Activated naive CD4-positive, alpha-beta T cell (primary cell): ENCODE data around the gene BRINP2.

Experiments used
- DNase-seq, 4 experiments: peaks; one replicate each; lab custom pipeline; 2025; lab: John Stamatoyannopoulos, UW

BRINP2 gene

DNA sequence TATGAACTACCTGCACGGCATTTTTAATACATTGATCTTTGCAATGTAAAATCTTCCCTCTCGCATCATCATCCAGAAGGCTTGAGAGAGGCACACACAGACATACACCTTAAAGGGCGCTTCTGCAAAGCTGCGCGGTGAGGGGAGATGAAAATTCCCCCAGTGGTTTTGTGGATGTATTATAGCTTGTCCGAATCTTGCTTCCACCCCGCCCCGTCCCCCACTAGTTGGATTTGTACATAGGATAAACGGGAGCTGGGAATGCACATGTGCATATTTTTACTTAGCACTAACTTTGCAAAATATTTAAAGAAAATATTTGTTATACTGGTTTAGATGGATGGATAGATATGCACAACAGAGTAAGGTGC is 5.7 kb upstream of the BRINP2 start:
- no peak for DNase-seq

DNA sequence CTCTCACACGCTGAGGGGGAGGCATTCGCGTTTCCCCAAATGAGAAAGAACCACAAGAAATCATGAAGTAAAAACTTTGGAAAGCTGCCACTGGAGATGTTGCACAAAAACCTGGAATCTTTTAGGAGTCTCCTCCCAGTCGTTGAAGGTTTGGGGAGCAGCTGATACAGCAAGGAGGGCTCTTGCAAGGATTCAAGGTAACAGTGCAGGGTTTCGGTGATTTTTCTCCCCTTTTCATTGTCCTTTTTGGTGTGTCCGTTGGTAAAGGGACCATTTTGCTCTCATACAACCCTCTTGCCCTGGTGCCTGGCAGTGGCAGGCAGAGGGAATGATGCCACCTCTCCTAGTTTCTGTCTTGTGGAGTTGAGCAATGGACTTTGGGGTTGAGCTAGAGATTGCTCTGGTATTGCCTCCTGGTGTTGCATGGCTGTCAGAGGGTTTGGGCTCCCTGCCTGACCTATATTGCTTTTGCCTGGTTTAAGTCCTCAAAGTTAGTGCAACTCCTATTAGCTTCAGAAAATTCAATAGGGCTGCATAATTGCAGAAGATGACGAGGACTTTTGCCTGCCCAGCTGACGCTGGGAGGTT is 872 bp downstream of the BRINP2 start:
- DNase-seq, result no peak

DNA sequence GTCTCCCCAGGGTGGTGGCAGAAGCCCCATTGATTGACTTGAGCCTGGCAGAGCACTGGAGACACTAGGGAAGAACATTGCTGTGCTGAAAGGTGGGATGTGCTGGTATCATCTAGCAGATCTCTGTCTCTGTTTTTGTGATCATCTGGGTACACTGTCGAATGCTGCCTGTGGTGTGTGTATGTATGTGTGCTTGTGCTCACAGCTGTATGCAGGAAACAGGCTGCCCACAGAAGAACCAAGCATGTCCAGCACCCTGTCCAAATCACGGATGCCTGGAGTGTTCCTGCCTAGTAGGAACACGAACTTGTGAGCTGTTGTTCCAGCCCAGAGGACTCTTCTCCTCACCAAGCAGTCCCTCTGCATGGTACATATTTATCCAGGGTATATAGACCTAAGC is 1.5 kb downstream of the BRINP2 start:
- no peak for DNase-seq

DNA sequence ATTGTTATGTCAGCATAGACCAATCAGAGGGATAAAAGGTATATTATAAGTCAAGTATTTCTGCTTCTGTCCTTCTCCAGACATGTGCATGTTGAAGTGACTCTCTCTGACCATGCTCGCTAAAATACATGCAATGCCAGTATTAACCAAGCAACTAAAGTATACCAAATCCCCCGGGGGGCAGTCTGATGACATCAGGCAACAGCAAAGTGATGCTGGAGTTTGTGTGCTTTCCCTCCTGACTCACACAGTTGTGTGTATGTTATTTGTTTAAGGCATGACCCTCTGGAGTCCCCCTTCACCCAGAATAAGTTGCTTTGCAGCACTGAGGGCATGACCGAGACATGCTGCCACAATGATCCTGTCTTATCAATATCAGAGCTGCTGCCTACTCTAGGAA is 2.1 kb downstream of the BRINP2 start:
- no peak for DNase-seq

DNA sequence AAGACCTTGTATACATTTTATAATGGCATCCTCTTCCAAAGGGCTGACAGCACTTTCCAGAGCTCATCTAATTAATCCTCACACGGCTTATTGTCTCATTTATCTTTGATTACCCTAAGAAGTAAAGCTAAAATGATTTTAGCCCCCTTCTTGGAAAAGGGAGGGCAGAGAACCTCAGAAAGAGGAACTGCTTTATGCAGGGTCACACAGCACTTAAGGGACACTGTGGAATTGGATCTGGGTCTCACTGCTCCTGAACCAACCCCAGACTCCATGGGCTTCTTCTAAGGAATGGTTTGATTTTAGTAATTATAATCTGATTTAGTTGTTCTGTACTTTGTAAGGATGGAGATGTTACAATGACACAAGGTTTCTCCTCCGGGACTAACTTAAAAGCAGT is 3.2 kb downstream of the BRINP2 start:
- no peak for DNase-seq

DNA sequence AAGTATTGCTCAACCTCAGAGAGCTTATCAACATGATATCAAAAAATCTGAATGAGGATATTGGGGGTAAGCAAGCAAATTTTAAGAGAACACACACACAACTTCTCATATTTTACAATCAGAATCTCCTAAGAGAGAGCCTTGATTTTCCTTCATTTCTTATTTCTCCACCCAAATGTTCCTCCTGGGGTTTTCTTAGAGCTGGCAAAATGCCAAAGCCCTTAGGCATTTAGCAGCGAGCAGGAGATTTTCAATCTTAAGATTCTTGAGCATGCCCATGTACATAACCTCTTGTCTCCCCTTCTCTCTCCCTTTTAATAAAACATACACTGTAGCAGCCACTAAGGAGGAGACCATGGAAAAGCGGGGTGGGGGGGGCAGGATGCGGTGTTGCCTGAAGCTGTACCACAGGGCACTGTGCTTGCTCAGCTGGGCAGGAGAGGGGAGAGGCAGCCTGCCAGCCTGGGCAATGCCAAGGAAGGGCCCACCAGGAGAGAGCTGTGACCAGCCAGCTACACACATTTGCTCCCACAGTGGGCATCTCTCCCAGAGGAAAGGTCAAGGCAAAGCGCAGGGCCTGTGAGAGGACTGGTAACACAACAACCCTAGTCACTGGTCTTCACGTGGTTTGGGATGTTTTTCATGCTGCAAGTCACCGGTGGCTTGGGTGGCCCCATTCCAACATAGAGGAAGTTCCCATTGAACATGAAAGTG is 4.3 kb downstream of the BRINP2 start:
- DNase-seq, result no peak

DNA sequence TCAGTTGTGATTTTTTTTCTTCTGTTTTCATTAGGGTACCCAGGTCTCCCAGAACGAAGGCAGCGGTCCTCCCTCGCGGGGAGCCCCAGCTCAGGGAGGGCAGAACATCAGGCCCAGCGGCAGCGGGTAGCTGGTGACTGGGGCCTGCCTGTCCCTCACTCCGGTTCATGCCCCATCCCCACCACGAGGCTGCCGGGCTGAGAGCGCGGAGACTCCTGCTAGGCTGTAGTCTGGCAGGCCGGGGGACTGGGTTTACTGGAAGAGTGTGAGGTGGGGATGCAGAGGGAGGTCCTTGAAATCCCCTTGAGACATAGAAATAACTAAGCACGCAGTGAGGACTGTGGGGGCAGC is 10.5 kb downstream of the BRINP2 start:
- DNase-seq, result no peak

DNA sequence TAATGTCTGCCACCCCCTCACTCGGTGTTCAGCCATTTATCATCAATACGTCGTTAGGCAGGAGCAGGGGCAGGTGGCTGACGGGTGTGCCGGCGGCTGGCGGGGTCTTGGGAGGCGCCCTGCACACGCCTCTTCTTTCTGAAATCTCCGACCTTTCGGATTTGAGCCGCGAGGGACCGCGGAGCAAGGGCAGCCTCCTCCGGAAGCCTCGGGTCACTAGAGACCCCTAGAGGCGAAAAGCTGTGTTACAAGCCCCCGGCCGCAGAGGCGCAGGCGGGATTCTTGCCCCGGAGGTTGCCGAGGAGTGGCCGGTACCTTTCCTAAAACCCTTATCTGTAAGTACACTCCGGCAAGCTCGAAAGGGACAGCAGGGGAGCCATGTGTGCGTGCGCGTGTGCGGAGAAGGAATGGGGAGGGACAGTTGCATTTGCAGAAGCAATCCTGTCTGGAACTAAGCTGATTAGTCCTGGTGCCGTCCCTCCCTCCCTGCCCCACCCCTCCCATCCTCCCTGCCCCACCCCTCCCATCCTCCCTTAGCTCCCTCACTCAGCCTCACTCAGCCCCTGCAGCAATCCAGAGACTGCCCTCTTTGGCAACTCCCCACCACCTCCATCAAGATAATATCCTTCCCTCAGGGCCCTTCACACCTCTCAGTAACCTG is 11.0 kb downstream of the BRINP2 start:
- DNase-seq, result no peak

DNA sequence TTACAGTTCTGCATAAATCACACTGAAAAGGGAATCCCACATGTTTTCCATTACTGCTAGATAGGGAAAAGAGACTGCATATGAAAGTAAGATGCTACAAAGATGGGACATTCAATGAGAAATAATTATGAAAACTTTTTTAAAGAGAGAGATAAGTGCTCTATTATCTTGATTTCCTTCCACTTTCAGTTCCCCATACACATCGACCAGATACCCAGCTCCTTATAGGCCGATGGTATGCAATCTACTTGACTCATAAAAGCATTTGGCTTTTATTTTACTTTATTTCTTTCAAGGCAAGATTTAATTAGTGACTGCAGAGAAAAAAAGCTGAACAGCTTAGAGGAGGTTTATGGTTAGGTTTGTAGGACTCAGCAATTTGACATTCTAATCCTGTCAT is 13.1 kb downstream of the BRINP2 start:
- DNase-seq, result no peak

DNA sequence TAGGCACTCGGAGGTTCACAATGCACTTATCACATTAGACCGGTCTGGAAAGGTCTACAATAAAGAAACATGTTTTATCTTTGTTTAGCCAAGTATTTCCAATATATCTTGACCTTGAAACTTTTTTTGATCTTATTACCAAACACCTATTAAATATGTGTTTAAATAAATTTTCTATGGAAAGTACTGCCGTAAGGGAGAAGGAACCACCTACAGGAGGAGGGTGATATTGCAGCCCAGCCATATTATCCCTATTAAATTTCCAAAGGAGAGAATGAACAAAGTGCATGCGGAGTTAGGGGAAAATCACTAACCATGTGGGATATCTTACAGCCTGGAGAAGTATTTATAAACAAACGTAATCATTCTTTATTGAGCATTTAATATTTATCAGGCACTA is 14.5 kb downstream of the BRINP2 start:
- no peak for DNase-seq

DNA sequence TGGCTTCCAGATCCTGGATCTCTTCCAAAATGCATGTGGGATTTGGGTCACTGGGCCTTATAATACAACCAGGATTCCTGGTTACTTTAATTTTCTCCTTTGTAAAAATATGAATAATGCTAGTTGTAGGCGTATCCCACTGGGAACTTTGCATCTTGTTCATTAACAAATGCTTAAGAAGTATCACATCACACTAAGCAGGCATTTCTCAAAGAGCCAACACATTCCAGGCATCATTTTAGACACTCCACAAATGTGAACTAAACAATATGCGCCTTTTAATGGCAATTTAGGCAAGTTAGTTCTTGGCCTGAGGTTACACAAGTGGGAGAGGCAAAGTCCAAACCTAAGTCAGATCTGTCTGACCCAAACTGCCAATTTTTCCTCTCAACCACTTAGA is 15.9 kb downstream of the BRINP2 start:
- no peak for DNase-seq

DNA sequence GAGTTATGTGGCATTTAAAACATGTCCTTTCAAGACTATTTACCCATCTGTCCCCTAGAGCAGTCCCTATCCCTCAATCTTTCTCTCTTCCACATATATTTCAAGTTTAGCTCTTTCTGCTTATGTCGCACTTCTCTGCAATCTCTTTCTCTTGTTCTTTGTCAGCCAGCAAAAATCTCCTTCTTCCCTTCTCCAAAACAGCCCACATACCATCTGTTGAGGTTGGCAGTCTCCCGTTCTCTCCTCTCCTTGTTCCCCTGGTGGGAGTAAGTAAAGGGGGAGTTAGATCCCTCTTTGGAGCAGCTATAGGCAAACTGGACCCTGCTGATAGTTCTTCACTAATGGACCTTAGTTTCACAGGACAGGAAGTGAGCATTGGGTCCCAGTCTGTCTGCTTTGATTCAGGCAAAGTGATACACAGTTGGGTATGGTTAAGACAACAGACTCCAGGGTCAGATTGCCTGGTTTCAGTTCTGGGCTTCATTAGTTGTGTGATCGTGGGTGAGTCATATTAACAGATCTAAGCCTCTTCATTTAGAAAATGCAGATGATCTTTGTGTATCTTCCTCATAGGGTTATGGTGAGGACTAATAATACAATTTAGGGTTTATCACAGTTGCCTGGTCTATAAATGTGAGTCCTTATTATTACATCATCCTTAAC is 19.7 kb downstream of the BRINP2 start:
- DNase-seq, result no peak

DNA sequence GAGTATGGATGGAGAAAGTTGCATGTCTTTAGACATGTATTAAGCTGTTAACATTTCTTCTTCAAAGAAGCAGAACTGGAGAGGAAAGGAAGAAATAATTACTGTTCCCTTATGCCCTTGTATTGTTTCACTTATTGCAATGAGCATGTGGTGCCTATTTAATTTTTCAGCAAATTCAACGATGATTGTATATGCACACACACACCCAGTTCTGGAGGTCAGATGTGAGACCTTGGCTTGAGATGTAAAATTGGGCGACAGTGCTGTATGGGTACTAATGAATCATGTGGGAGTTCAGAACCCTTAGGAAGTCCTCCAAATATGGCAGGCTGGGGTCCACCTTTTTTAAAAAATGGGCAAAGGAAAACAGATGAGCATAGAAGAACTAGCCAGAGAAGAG is 27.5 kb downstream of the BRINP2 start:
- no peak for DNase-seq

DNA sequence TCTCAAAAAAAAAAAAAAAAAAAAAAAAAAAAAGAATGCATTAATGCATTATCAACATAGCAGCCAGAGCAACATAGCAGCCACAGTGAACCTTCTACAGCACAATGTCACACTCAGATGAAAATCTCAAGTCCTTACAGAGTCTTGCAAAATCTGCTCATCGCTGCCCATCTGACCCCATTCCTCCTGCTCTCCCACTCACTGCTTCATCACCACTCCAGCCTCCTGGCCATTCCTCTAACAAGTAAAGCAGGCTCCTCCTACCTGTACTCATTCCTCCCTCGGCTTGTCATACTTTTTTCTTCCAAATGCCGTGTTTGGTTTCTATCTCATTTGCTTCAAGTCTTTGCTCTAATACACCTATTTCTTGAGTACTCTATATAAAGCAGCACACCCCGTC is 29.5 kb downstream of the BRINP2 start:
- DNase-seq, result no peak

DNA sequence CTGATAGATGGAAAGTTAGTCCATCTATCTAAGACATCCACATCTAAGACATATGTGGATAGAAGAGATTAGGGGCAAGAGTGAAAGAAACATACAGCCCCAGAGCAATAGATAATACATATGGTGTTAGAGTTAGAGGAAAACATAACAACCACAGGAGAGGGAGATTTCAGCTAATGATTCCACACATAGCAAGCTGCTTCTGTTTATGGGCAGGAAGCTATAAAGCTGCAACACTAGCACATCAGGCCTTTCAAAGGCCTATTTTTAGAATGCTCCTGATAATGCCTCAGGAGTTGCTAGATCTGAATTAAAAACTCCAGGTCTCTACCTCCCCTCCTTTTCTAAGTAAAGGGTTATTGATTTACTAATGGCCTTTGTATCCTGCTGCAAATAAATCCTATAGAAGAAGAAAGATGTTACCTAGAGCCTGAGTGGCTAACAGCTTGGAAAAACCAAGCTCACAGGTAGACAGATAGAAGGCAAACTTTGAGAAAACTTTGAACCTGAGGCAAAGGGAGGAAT is 36.1 kb downstream of the BRINP2 start:
- no peak for DNase-seq

DNA sequence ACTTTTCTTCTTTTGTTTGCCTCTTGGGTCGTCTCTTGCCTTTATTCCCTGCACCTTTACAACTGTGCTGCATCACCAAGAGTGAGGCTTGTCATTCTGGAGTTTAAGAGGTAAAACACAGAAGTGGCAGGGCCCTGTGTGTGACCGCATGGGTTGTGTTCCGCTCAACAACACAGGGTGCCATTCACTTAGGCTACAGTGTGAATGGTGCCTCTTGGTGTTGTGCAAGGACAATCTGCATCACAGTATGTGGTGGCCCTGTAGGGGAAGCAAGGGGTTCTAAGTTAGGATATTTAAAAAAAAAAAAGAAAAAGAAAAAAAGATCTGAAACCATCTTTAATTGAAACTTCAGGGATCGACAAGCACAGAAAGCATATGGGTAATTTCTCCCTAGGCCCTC is 38.2 kb downstream of the BRINP2 start:
- no peak for DNase-seq

DNA sequence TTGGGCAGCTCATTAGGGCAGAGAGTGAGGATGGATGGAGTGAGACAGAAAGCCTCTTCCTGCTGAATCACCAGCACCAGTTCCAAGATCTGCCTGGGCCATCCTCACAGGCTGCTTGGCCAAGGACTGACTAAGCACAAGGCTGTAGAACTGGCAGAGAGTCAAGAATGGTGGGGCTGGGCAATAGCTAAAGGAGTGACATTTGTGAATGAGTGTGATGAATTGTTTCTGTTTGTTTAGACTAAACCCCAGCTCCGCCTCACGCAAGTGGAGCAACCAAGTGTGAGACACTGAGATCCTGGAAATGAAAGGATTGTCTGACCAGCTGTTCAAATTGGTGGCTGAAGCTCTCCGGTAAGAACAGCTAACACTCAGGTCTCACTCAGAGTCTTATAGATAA is 38.6 kb downstream of the BRINP2 start:
- no peak for DNase-seq

DNA sequence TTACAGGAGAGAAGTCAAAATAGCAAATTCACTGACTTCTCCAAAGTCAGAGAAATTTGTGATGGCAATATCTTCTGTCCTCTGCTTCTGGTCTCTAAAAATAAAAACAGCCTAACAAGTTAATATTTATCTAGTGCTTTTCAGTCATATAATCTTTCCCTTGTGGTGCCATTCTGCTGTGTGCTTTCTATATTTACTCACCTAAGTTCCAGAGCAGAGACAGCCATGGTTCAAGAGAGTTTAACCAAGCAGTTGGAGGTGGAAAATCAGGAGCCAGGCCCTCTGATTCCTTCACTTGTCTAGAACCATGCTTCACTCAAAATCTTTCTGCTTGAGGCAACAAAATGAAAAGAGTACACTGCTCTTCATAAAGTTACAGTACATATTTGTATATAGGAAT is 39.3 kb downstream of the BRINP2 start:
- no peak for DNase-seq

DNA sequence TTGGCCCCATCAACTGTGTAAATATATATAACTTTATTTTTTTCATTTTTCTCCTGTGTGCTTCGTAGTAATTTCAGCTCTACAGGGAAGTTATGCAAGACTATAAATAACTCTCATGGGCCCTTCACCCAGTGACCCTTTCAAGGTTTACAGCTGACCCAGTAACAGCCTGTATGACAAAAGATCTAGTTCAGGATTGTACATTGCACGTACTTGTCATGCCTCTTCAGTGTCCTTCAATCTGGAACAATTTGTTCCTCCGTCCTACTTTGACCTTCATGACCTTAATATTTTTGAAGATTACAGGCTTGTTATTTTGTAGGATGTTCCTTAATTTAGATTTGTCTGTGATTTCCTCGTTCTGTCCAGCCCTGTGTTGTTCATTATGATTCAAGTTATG is 40.5 kb downstream of the BRINP2 start:
- no peak for DNase-seq

DNA sequence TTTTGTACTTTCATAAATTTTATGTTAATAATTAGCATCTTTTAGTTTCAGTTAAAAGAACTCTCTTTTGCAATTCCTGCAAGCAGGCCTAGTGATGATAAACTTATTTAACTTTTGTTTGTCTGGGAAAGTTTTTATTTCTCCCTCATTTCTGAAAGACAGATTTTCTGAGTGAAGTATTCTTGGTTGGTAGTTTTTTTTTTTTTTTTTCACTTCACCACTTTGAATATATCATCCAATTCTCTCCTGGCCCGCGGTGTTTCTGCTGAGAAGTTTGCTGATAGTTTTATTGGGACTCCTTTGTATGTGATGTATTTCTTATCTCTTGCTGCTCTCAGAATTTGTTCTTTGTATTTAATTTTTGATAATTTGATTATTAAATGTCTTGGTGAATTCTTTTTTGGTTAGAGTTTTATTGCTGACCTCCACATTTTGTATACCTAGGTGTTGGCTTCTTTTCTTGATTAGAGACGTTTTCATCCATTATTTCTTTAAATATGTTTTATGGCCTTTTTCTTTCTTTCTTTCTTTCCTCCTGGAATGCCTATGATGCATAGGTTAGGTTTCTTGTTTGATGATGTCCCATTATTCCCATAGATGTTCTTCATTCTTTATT is 45.9 kb downstream of the BRINP2 start:
- no peak for DNase-seq

DNA sequence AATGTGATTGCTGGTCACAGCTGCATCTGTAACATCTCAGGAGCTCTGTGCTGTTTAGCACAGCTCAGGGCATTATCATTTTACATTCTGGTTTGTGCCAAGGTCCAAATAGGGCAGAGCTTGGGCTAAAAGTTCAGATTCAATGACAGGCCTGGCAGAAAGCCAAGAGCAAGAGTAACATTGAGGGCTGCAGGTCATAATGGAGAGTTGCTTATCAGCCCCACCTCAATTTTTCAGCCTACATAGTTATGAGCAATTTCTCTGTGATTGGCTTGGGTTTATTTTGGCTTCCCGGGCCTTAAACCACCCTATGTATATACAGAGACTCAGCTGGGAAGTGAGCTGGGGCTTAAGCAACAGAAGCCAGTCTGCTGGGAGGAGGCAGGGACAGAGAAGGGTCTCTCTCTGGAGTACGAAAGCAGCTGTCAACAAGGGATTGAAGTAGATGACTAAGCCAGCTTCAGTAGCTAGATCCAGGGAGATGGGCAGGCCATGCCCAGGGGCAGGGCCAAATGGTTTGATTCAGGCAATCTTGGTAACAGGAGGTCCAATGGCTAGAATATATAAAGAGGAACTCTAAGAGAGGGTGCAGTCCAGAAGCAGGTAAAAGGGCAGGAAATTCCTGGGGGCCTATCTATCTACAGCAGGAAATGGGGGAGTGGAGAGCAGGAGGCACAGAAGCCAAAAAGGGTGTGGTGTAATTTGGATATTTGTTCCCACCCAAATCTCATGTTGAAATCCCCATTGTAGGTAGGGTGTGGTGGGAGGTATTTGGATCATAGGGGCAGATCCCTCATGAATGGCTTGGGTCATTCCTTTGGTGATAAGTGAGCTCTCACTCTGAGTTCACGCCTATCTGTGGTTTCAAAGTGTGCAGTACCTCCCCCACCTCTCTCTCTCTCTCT is 49.0 kb downstream of the BRINP2 start:
- DNase-seq, result no peak

DNA sequence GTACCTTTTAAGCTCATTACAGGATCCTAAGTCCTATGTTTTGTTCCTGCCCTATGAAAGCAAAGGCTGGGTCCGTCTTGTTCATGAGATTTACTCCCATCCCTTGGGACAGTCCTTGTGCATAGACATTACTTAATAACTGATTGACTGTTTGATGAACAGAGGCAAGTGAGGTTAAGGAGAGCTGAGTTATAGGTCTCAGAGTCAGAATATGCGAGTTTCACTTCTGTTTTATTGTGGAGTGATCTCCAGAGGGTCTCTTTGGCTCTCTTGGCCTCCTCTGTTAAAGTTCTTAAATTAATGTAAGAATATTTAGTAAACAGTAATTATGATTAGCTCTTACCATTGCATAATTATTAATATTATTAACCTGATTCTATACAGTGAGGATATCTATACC is 52.6 kb downstream of the BRINP2 start:
- no peak for DNase-seq
